Measurements from ENCODE around the gene FGF12.

Gene FGF12

DNA sequence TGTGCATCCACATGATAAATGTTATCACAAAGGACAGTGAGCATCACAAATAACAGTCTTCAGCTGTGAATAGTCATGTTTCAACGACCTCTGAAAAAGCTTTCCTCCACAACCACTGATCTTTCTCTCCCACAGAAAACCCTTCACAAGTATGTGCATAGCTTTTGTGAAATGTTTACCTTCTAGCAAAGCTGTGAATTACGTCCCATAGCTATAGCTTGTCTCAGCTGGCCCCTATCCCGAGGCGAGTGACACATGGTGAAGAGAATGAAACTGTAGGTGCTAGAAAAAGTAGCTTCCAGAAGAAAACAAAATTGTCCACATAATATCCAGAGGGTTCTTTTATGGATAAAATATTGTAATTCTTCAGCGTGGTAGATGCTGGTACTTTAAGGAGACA, 182.0 kb downstream of the FGF12 start:
- DNase-seq (no peak), ATAC-seq (replicated peaks) (no peak)
- Mint-ChIP-seq H3K9me3 (peaks cover 3 to 15% of the 10 kb centered on the region in 2 donors), H3K27ac (no peak overlapping the region), H3K36me3 (no peaks in the 10 kb centered on the region), H3K4me1 (no peaks in the 10 kb centered on the region), H3K27me3 (peaks cover 12 to 16% of the 10 kb centered on the region in 2 donors), H3K4me3 (no peak overlapping the region)

DNA sequence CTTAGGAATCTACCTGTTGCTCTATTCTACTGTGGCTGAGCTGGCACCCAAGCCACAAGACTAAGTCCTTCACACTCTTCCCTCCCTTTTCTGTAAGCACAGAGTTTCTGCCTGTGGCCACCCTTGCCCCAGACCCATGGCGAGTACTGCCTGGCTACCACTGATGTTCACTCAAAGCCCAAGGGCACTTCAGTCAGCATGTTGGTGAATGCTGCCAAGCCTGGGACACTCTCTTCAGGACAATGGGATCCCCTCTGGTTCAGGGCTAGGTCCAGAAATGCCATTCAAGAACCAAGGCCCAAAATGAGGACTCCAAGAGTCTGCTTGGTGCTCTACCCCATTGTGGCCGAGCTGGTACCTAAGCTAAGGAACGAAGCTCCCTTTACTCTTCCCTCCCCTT, 184.2 kb downstream of the FGF12 start:
- Mint-ChIP-seq H3K9me3 (peaks cover 3 to 16% of the 10 kb centered on the region in 2 donors), H3K27ac (no peak overlapping the region), H3K4me1 (no peaks in the 10 kb centered on the region), H3K4me3 (no peak overlapping the region), H3K27me3 (peaks cover 11 to 16% of the 10 kb centered on the region in 2 donors), H3K36me3 (no peaks in the 10 kb centered on the region)
- DNase-seq (no peak), ATAC-seq (replicated peaks) (no peak)

DNA sequence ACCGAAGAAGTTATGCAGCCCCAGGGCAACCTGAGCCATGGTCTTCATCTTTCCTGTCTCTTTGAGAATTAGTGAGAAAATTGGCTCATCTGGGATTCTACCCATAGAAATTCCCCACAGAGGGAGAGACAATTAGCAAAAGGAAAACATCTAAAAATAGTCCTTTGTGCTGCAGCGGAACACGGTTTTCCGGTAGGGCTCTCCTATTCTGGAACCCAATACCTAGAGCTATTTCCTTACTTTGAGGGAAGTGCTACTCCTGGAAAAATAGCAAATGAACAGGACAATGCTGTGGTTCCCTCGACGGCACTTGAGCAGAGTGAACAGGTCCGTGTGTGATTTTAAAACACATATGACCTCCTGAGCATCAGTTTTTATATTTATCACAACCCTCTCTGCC, 210.5 kb downstream of the FGF12 start:
- no peaks in the 10 kb centered on the region for H3K36me3 Mint-ChIP-seq
- peaks cover 0 to 1% of the 10 kb centered on the region in 2 donors for H3K9me3 Mint-ChIP-seq
- no peak overlapping the region for H3K27ac Mint-ChIP-seq
- no peak overlapping the region for H3K4me3 Mint-ChIP-seq
- H3K27me3 Mint-ChIP-seq, result peaks cover 48 to 51% of the 10 kb centered on the region in 2 donors
- ATAC-seq (replicated peaks) (no peak), DNase-seq (no peak)
- H3K4me1 Mint-ChIP-seq, result peaks cover 15 to 19% of the 10 kb centered on the region in 2 donors

DNA sequence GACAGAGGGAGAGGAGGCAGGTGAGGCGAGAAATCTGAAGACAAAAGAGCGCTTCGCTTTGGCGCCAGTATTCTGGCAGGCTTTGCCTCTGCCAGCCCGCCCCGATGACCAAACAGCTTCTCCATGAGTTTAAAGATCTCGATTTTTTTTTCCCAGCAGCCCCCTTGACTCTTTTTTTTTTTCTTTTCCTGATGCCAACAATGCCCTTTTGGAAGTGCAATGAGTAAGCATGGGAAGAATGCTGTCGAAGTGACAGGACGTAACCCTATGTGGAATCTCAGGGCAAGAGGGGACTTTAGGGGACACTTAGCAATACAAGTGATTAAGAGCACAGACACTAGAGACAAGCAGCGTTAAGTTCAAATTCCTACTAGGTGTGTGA, 211.7 kb downstream of the FGF12 start:
- no peak for DNase-seq
- Mint-ChIP-seq H3K27ac (no peak overlapping the region), H3K4me1 (peaks cover 15 to 19% of the 10 kb centered on the region in 2 donors), H3K4me3 (peak overlapping the region; percentile 73 to 78), H3K27me3 (peaks cover 54 to 56% of the 10 kb centered on the region in 2 donors), H3K9me3 (peaks cover 0 to 1% of the 10 kb centered on the region in 2 donors), H3K36me3 (no peaks in the 10 kb centered on the region)
- no peak for ATAC-seq (replicated peaks)

DNA sequence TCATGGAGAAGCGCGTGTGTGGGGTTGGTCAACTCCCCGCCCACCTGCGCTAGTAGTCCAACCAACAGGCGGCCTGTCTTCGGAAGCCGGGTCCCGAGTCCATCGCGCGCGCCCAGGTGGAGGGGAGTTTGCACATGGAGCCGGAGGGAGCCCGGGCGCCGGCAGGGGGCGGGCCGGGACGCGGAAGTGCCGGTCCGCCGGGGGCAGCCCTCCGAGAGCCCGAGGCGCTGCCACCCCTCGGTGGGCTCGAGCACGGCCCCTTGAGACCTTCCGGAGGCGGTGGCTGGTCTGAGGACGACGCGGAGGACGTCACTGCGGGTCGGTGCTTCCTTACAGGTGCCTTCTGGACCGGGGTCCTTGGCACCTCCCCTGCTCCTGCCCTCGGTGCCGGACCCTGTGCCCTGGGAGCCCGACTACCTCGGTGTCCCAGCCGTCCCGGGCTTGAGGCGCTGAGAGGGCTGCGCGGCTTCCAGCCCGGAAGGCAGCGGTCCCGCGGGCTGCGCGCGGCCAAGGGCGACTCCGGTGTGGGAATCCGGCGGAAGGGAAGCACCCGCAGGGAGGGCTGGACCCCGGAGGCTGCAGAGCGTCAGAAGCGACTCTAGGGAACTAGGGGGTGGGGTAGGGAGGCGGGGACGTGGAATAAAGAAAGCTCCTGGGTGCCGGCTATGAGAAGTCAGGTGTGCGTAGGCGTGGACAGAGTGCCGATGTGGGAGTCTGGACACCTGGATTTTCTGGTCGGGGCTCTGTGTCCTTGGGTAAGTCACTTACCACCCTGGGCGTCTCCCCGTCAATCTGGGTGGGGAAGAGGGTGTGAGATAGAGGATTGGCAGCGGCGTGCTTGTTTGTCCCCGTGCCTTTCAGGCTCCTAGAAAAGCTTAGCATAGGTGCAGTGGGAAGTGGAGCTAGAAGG, 212.3 kb downstream of the FGF12 start:
- H3K9me3 Mint-ChIP-seq, result peaks cover 0 to 1% of the 10 kb centered on the region in 2 donors
- no peaks in the 10 kb centered on the region for H3K36me3 Mint-ChIP-seq
- H3K27me3 Mint-ChIP-seq, result peaks cover 53 to 59% of the 10 kb centered on the region in 2 donors
- H3K27ac Mint-ChIP-seq, result peak overlapping the region; percentile 47
- no peak for DNase-seq
- peaks cover 15 to 19% of the 10 kb centered on the region in 2 donors for H3K4me1 Mint-ChIP-seq
- peak overlapping the region; percentile 78 for H3K4me3 Mint-ChIP-seq
- ATAC-seq (replicated peaks), result peak; percentile 61 to 62

DNA sequence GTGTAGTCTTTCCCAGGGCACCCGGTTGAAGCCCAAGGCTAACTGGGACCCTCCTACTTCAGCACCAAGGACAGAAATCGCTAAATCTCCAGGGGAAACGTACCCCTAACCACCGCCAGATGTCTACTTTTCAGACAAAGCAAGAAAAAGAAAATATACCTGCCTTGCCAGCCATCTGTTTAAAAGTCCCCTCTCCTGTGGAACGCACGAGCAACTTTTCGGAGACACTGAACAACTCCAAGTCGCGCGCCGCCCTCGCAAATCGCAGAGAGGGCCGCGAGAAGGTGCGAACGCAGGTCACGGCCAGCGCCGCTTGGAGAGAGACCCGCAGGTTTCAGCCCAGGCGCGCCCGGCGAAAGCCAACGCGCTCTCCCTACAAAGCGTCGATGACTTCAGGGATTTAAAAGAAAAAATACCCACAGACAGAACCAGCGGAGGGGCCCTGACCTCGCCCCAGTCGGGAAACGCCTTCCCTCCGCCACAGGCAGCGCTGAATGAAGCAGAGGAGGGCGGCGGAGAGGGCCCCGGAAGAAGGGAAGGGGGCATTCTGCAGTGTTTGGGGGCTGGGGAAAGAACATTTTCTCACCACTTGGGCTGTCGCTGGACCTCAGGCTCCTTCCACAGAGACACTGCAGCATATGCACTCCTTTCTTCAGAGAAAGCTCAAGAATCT, 213.1 kb downstream of the FGF12 start:
- H3K27me3 Mint-ChIP-seq, result peaks cover 49 to 61% of the 10 kb centered on the region in 2 donors
- no peaks in the 10 kb centered on the region for H3K36me3 Mint-ChIP-seq
- H3K27ac Mint-ChIP-seq, result peak overlapping the region; percentile 5
- peak overlapping the region; percentile 78 for H3K4me3 Mint-ChIP-seq
- DNase-seq (no peak), ATAC-seq (replicated peaks) (peak in 1 of 2 donors; percentile 38)
- H3K9me3 Mint-ChIP-seq, result peaks cover 0 to 1% of the 10 kb centered on the region in 2 donors
- peaks cover 15 to 19% of the 10 kb centered on the region in 2 donors for H3K4me1 Mint-ChIP-seq

DNA sequence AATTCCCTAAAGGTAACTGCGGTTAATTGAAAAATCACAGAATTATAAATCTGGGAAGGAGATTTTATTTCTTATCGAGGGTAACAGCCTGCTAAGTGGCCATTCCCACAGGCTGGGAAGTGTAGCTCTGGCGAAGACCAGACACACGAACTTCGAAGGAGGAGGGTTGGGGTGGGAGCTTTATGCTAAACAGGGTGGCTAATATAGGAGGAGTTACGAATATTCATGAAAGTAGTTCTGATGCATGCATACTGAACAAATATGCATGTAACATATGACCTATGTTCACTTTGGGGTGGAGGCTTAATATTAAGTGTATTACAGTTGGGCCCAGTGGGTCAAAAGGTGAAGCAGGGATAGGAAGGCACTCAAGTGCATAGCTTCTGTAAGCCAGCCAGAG, 221.6 kb downstream of the FGF12 start:
- no peak for DNase-seq
- no peak for ATAC-seq (replicated peaks)
- Mint-ChIP-seq H3K4me1 (no peaks in the 10 kb centered on the region), H3K27me3 (peaks cover 25 to 34% of the 10 kb centered on the region in 2 donors), H3K27ac (no peak overlapping the region), H3K4me3 (no peak overlapping the region), H3K9me3 (peaks cover 0 to 2% of the 10 kb centered on the region in 2 donors), H3K36me3 (no peaks in the 10 kb centered on the region)

DNA sequence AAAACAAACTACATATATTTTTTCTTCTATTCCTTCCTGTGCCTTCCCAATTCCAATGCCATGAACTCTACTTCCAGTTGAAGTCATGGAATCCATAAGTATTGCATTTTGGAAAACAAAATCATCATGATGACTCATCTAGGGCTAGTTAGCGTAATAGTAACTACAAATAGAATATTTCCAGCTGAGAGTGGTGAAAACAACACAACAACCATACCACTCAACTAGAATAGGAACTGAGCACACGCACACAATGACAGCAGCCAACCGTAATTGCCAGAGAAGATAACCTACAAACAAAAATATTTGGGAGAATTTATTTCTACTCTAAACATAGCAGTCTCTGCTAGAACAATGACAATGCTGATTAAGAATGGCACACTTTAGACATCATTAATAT, 225.9 kb downstream of the FGF12 start:
- Mint-ChIP-seq H3K9me3 (peaks cover 0 to 2% of the 10 kb centered on the region in 2 donors), H3K4me3 (no peak overlapping the region), H3K4me1 (no peaks in the 10 kb centered on the region), H3K27me3 (peaks cover 11 to 18% of the 10 kb centered on the region in 2 donors), H3K36me3 (no peaks in the 10 kb centered on the region), H3K27ac (no peak overlapping the region)
- ATAC-seq (replicated peaks) (no peak), DNase-seq (no peak)

DNA sequence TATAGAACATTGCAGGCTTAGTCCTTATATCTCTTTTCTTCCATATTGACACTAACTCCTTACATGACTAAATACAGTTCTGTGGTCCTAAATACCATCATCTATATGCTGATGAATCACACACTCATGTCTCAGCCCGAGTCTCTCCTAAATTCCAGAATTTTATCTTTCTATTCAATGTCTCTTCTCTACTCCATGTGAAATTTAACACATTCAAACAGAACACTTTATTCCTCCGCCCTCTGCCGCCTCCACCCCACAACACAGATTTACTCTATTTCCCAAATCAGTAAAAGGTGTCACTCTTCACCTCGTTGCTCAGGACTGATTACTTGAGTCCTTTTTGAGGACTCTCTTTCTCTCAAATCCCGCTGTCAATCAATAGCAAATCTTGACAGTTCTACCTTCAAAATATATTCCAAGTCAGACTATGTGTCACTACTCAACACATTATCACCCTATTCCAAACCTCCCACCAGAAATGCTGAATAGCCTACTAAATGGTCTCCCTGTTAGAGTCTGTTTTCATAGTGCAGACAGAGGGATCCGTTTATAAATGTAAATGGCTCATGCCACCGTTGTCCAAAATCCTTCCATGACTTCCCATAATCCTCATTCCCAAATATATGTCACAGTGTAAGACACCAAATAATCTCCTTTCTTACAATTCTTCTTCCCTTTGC, 230.3 kb downstream of the FGF12 start:
- no peak overlapping the region for H3K27ac Mint-ChIP-seq
- no peaks in the 10 kb centered on the region for H3K27me3 Mint-ChIP-seq
- ATAC-seq (replicated peaks) (no peak), DNase-seq (no peak)
- H3K36me3 Mint-ChIP-seq, result no peaks in the 10 kb centered on the region
- peaks cover 9 to 18% of the 10 kb centered on the region in 2 donors for H3K4me1 Mint-ChIP-seq
- no peak overlapping the region for H3K4me3 Mint-ChIP-seq
- peaks cover 0 to 2% of the 10 kb centered on the region in 2 donors for H3K9me3 Mint-ChIP-seq

DNA sequence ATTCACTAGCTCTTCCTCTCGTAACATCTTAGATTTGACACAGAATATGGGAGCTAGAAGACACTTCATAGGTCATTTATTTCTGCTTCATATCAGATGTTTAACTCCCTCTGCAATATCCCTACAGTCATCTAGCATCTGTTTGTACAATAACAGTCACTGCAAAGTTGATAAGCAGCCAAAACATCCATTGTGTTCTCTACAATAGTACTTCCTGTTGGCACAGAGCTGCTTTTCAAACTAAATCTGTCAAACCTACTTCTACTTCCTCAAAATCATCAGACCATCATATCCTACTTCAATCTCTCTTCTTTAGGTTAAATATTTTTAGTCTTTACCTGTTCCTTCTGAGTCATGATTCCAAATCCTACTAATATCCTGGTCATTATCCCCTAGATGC, 233.2 kb downstream of the FGF12 start:
- peaks cover 0 to 2% of the 10 kb centered on the region in 2 donors for H3K9me3 Mint-ChIP-seq
- peaks cover 5 to 10% of the 10 kb centered on the region in 2 donors for H3K27me3 Mint-ChIP-seq
- H3K27ac Mint-ChIP-seq, result peak overlapping the region; percentile 88
- H3K4me1 Mint-ChIP-seq, result peaks cover 9 to 18% of the 10 kb centered on the region in 2 donors
- peak; percentile 97 to 99 for ATAC-seq (replicated peaks)
- no peak for DNase-seq
- H3K4me3 Mint-ChIP-seq, result peak overlapping the region; percentile 64
- H3K36me3 Mint-ChIP-seq, result no peaks in the 10 kb centered on the region

DNA sequence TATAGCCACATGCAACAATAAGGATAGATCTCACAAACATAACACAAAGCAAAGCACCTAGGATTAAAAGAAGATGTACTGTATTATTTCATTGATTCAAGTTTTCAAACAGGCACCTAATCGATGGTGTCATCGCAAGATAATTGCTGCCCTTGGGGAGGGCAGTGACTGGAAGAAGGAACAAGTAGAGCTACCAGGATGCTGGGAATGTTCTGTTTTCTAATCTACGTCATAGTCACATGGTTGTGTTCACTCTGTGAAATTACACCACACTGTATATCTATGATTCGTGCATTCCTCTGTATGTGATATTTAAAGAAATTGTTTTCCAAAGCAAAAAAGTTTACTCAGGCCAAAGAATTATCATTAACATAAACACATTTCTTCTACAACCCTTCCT, 236.6 kb downstream of the FGF12 start:
- peaks cover 9 to 18% of the 10 kb centered on the region in 2 donors for H3K4me1 Mint-ChIP-seq
- peaks cover 0 to 5% of the 10 kb centered on the region in 2 donors for H3K9me3 Mint-ChIP-seq
- H3K27me3 Mint-ChIP-seq, result peaks cover 9 to 24% of the 10 kb centered on the region in 2 donors
- DNase-seq (no peak), ATAC-seq (replicated peaks) (no peak)
- H3K36me3 Mint-ChIP-seq, result no peaks in the 10 kb centered on the region
- no peak overlapping the region for H3K4me3 Mint-ChIP-seq
- no peak overlapping the region for H3K27ac Mint-ChIP-seq

DNA sequence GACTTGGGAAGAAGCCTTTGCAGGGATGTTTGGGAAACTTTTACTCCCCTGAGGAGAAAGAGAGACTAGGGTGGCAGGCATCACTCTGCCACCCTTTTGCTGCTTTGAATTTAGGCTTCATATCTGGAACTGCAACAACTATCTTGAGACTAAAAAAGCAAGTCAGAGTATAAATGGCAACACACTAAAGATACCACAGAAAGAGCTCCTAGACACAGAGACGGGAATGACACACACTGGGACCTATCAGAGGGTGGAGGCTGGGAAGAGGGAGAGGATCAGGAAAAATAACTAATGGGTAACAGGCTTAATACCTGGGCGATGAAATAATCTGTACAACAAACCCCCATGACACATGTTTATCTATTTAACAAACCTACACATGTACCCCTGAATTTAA, 237.8 kb downstream of the FGF12 start:
- no peaks in the 10 kb centered on the region for H3K36me3 Mint-ChIP-seq
- ATAC-seq (replicated peaks) (no peak), DNase-seq (no peak)
- peaks cover 9 to 24% of the 10 kb centered on the region in 2 donors for H3K27me3 Mint-ChIP-seq
- no peak overlapping the region for H3K4me3 Mint-ChIP-seq
- H3K27ac Mint-ChIP-seq, result no peak overlapping the region
- peaks cover 8 to 14% of the 10 kb centered on the region in 2 donors for H3K4me1 Mint-ChIP-seq
- H3K9me3 Mint-ChIP-seq, result peaks cover 0 to 5% of the 10 kb centered on the region in 2 donors

DNA sequence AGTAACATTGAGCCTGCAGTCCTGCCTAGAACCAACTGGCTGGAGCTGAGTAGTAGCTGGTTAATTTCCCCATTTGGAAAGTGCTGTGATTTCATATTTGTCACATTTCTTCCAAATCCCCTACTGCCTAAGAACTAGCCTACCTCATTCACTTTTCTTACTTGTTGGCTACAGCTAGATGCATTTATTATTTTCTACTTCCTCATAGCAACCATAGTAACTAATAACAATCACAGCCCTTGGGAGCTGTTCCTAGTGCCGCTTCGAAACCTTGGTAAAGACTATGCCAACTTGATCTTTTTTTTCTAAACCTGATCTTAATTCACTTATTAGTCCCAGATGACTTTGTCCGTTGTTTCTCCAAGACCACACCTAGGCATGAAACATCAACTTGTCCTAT, 240.3 kb downstream of the FGF12 start:
- H3K36me3 Mint-ChIP-seq, result no peaks in the 10 kb centered on the region
- ATAC-seq (replicated peaks), result no peak
- H3K4me1 Mint-ChIP-seq, result no peaks in the 10 kb centered on the region
- peaks cover 9 to 29% of the 10 kb centered on the region in 2 donors for H3K27me3 Mint-ChIP-seq
- no peak for DNase-seq
- no peak overlapping the region for H3K4me3 Mint-ChIP-seq
- H3K27ac Mint-ChIP-seq, result no peak overlapping the region
- peaks cover 0 to 3% of the 10 kb centered on the region in 2 donors for H3K9me3 Mint-ChIP-seq

DNA sequence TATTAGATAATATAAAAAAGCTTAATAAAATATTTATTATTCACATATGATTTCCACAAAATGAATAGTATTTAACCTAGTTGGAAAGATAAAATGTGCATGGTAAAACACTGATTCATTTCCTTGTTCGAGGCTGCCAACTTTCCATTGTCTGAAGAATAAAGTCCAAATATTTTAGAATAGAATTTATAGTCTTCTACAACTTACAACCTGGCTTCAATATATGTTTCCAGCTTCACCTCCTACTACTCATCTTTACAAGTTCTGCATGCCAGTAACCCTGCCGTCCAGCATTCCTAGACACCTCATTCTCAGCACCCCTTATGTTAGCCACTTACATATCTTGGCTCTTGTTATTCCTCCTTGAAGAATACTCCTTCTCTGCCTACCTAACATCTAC, 244.5 kb downstream of the FGF12 start:
- ATAC-seq (replicated peaks) (no peak), DNase-seq (no peak)
- Mint-ChIP-seq H3K27me3 (peaks cover 9 to 22% of the 10 kb centered on the region in 2 donors), H3K4me1 (no peaks in the 10 kb centered on the region), H3K27ac (no peak overlapping the region), H3K4me3 (no peak overlapping the region), H3K36me3 (no peaks in the 10 kb centered on the region), H3K9me3 (no peaks in the 10 kb centered on the region)
